Putamen (tissue), 1 donor: ENCODE measurements around the gene TMEM175.
"Not testable (repeated sequence)": the region's sequence is repeated elsewhere in the genome, so short reads cannot be mapped to it uniquely, and the experiment has no call there.

ENCODE experiments used
- DNase-seq: peaks from one replicate; pipeline ENCODE4 v3.0.0-alpha.2; 2016; ENCODE audit warnings: low spot score

The TMEM175 gene

DNA sequence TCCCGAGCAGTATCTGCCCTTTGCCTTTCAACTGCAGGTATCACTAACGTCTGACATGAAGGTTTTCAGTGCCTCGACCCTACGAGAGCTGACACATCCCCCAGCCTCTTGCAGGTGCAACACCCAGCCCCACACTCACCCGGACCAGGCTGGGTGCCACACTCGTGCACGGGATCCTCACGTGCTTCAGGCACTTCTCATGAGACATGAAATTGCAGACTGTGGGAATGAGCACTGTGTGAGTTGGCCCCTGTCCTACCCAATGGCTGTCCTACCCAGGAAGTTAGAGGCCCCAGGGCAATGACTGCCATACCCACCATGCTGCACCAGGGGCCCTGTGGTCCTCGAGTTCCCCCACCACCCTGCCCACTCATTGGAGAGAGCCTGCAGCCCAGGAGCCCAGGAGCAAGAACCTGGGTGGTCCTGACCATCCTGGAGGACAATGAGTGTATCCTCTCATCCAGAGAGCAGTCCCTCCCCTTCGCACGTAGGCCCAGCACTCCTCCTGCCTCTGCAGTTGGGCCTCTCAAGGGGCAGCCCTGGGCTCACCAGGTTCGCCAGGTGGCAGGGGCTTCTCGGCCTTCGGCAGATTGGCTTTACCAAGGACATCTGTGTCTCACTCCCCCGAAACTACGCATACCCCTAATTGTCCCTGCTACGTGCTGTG lies 38.7 kb downstream of the TMEM175 start:
- no peak for DNase-seq

DNA sequence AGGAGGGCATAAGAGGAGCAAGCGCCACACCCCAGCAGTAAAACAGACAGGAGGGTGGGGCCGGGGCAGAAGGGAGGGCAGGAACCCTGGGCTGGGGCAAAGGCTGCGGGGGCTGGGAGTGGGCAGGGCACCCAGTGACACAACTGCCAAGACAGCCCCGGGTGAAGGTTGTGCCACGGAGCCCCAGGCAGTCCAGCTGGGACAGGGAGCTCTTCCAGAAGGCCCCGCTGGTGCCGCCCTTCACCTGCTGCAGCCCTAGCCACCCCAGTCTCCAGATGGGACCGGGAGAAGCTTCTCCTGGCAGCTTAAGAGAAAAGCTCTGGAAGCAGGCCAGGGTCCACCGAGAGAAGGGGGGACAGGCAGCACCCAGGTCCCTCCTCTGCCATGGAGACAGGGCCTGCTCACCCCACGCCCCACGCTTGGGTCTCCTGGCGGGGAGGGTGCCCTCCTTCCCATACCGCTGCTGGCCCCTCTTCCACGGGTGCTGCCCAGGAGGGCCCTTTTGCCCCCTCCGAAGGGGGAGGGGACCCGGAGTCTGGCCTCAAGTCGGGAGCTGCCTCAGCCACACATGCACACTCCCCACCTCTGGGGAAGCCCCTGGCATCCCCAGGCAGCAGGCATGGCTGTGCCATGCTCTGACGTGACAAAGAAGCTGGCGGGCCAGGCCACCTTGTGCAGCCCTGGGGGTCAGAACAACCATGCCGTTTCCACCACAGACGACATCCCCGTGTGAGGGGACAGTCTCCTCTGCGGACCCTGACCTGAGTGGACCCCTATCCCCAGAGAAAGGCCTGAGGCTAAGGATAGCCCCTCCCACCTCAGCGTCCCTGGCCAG lies 39.6 kb downstream of the TMEM175 start:
- DNase-seq, result no peak

DNA sequence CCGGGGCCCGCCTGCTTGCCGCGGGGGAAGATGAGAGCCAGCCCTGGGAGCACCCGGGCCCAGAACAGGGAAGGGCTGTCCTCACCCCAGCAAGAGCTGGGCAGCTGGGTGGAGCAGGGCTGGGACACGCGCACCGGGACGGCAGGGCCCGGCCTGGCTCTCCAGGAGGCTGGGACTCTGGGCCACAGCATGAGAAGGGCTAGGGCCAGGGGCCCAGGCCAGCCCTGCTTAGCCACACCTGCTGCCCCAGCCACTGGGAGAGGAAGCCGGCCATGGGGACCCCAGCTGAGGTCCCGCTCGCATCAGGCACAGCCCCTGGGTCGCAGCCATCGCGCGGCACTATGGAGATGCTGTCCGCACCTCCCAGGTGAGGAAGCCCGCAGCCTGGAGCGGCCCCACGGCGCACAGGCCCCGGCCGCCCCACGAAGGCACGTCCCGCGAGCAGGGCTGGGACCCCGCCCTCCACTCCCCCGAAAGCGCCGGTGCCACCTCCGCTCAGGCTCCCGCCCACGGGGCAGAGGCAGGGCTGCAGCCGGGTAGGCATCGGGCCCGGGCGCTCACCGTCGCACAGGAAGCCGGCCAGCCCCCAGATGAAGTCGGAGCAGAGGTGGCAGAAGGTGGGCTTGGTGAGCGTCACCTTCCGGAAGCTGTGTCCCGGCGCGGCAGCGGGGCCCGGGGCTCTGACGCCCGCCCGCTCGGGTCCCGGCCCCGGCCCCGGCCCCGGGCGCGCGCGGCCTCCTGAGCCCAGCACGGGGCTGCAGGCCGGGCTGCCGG lies 40.6 kb downstream of the TMEM175 start:
- DNase-seq, result no peak

DNA sequence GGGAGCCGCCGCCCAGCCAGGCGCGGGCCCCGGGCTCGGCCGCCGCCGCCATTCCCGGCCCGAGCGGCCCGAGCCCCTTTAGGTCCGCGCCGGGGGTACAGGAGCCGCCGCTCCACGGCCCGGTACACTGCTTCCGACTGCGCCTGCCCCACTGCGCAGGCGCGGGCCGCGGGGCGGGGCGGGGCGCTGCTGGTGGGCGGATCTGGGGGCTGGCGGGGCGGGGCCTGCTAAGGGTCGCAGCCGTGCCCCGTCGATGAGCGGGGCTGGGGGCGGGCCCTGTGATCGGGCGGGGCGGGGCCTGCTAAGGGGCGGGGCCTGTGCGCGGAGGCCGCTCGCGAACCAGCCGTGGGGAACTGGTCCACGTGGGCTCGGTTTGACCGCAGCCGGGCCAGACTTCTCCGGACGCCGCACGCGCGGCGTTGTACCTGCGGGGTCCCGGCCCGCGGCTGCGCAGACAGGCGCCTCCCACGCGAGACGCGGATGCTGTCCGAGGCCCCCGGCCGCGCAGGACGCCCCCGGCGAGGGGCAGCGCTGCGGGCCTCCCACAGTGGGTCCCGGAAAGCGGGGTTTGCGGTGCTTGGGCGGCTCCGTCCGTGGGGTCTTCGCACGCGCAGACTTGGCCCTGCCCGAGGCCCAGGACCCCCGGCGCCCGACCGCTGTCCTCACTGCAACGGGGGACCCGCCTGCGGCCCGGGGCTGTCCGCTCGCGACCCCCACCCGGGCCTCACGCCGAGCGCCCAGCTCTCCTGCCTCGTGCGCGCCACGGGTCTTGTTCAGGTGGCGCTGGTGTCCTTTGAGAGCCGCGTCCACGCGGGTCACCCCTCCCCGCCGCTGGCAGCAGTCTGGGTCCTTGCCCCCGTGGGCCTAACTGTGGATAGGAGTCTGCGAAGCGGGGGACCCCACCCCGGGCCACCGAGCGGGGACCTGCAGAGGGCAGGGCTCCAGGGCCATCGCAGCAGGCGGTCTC lies 41.5 kb downstream of the TMEM175 start, which contains the start of gene DGKQ:
Gene DGKQ, minus strand, starts transcription at position 139 of the 967 bp plus-strand sequence. Its CDS starts 87 bp downstream, at position 52.
- peak; percentile 89 for DNase-seq

DNA sequence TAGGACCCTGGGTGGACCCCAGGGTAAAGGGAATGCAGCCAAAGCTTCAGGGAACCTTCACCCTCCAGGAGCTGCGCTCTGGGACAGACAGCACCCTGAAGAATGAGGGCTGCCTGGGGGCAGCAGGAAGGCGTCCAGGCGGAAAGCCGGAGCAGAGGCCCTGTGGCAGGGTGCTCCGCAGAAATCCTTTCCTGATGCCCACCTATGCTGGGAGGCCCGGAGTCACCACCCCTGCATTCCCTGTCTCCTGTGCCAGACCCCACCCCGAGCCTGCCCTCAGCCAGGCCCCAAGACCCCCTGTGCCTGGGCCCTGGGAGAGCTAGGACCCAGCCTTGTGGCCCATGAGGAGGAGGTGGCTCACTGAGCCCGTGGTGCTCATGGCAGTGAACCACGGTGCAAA lies 42.4 kb downstream of the TMEM175 start:
- no peak for DNase-seq

DNA sequence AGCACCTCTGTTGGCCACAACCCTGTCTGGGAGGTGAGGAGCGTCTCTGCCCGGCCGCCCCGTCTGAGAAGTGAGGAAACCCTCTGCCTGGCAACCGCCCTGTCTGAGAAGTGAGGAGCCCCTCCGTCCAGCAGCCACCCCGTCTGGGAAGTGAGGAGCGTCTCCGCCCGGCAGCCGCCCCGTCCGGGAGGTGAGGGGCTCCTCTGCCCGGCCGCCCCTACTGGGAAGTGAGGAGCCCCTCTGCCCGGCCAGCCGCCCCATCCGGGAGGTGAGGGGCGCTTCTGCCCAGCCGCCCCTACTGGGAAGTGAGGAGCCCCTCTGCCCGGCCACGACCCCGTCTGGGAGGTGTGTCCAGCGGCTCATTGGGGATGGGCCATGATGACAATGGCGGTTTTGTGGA lies 43.8 kb downstream of the TMEM175 start:
- not testable (repeated sequence) for DNase-seq

DNA sequence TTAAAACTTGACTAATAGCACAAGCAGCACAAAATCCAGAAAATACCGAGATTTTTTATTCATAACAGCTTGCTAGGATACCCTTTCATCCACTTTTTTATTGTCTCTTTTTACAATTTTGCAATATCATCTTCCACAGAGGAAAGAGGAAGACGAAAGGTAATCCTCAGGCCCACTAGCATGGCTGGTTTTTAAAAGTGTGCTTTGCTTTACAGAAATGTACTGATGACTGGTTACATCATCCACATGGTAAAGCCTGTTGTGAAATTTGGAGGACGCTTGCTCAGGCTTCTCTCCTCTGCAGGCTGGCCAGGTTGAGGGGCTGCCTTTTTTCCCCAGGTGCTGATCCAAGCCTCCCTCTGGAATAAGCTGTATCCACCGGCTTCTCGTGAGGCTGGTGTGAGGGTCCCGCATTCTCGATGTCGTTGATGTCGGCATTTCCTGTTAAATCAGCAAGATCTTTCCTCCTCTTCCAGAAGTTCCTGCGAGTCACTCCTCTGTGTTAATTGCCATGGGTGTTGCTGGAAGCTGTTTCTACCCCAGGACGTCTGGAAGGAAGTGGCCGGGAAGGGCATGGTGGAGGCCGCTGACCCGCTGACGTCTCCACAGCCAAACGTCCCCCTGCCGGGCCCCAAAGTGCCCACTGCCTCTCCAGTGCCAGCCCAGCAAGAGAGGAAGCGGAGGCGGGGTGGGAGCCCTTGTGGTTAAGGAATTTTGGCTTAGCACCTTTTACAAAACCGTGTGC lies 46.9 kb downstream of the TMEM175 start:
- DNase-seq, result no peak

DNA sequence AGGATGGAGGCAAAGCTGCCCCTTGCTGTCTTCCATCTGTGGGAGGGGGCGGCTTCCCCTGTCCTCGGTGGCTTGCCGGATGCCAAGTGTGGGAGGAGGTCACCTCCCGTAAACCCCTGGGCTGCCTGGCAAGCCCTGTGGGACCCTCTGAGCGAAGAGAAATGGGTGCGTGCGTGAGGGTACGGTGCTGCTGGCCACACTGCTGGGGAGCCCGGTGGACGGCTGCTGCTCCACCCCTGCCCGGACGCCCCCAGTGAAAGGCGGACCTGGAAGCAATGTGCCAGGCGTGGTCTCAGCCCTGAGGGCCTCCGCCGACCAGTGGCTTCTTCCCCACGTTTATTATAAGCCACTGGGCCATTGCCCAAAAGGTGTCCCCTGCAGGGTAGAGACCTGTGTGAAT lies 50.0 kb downstream of the TMEM175 start:
- no peak for DNase-seq

DNA sequence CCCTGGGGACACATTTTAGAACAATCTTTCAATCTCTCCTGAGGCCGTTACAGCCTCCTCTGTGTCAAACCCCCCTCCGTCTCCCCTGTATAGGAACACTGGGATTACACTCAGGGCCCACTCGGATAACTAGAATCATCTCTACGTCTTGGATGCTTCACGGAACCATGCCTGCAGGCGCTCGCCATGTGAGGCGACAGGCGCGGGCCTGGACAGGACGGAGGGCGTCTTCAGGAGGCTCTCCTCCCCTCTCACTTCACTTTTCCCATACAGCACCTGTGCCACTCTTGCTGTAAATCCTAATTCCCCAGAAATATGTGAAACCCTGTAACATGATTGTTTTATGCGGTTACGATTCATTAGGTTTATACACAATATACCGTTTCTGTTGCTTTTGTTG lies 50.6 kb downstream of the TMEM175 start:
- DNase-seq, result no peak

DNA sequence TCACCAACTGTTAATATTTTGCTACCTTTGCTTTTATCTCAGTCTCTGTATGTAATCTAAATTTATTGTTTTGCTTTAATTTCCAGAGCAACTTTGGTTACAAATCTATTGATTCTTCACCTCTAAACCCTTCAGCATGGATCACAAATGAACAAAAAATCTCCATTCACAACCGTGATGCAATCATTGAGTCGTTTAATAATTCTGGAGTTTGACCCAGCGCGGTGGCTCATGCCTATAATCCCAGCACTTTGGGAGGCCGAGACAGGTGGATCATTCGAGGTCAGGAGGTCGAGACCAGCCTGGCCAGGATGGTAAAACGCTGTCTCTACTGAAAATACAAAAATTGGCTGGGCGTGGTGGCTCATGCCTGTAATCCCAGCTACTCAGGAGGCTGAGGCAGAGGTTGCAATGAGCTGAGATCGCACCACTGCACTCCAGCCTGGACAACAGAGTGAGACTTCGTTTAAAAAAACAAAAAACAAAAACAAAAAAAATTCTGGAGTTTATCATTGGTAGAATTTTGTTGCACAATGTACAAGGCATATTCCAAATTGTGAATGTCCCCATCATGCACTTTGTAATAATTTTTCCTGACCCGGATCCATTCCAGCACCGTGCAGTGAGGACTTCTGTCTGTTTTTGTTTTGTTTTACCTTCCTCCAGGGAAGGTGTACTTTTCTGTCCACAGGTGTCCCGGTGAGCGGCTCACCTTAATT lies 52.2 kb downstream of the TMEM175 start:
- DNase-seq, result no peak

DNA sequence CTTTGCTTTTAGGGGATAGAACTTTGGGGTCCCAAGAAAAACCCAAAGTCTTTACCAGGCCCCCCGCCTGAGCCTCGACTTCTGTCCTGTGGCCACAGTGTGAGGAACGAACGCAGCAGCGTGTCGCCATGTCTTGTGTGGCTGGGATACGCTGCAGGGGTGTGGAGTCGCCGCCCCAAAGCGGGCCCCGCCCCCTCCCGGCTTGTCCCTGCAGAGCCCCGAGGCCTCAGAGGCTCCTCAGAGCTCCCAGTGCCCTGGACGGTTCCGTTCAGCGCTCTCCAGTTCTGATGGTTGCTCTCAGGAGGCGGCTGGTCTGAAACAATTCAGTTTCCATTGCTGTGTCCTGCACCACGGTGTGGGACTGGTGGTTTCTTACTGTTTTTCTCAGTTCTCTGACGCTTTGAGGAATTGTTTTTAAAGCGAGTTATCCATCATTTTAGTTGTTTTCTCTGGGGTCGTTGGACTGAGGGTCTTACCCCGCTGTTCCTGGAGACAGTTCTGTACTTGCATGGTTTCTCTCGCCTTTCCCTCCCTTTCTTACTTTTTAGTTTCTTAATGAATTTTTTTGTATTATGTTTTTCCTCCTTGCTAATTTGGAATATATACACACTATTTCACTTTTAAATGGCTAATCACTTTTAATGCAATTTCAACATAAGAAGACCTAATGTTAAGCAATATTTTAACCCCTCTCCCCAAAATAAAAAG lies 53.0 kb downstream of the TMEM175 start:
- no peak for DNase-seq

DNA sequence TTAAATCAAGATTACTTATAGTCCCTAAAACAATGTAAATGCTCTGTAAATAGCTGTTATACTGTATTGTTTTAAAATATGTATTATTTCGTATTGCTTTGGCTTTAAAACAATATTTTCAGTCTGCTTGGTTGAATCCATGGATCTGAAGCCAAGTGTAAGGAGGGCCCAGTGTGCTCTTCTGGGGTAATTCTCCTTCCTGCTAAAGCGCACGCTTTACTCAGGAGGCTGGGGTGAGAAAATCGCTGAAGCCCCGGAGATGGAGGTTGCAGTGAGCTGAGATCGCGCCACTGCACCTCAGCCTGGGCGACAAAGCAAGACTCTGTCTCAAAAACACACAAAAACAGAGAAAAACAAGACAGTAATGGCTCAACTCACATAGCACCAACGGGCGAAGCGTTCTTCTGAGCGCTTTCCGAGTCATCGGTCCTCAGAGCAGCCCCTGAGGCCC lies 54.2 kb downstream of the TMEM175 start:
- DNase-seq, result no peak

DNA sequence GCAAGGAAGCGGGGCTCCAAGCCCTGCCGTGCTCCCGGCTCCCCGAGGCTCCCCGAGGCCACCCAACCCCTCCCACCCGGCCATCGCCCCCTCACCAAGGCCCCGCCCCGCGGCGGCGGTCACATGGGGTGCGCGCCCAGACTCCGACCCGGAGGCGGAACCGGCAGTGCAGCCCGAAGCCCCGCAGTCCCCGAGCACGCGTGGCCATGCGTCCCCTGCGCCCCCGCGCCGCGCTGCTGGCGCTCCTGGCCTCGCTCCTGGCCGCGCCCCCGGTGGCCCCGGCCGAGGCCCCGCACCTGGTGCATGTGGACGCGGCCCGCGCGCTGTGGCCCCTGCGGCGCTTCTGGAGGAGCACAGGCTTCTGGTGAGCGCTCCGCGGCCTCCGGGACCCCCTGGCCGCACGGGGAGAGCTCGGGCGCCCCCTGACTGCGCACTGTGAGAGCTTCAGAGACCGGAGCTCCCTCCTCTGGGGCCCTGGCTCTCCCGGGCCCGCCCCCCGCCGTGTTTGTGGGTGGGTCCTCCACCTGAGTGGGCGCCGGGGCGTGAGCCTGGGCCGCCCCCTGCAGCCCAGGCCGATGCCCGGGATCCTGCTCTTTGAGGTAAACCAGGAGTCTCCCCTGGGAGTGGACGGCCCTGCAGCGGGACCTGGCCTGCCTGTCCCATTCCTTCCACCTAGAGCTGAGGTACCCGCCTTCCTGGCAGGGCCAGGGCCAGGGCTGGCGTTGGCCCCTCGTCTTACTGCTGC lies 54.8 kb downstream of the TMEM175 start, which contains the start of gene IDUA:
Gene IDUA, plus strand, starts transcription at position 166 of the 745 bp plus-strand sequence. Its CDS starts 41 bp downstream, at position 207.
- peak; percentile 82 for DNase-seq

DNA sequence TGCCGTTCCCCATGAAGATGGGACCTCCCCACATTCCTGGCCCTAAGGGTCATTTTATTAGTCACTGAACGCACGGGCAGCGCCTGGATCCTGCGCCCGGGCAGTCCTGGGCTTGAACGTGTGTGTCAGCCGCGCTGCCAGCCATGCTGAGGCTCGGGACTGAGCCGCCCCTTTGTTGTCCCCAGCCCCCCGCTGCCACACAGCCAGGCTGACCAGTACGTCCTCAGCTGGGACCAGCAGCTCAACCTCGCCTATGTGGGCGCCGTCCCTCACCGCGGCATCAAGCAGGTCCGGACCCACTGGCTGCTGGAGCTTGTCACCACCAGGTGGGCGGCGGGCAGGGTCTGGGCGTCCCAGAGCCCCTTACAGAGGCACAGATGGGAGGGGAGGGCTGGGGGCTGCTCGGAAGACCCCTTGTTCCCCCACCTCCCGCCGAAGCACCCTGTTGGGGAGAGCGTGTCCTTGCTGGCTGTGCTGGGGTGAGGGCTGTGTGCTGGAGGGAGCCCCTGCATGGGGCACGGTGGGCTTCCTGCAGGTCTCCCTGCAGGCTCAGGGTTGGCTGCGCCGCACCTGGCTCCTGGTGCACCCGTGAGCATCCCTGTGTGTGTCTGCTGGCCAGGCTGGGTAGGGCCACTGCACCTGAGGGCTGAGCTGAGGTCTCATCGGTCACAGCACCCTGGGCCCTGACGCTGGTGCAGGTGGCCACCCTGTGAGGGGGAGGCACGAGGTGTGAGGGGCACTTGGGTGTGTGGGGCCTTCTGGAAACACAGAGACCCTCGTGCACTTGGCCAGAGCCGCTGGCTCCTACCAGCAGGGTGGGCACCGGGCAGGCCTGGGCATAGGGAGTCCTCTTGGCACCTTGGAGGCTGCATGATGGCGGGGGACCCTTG lies 55.6 kb downstream of the TMEM175 start:
- no peak for DNase-seq

DNA sequence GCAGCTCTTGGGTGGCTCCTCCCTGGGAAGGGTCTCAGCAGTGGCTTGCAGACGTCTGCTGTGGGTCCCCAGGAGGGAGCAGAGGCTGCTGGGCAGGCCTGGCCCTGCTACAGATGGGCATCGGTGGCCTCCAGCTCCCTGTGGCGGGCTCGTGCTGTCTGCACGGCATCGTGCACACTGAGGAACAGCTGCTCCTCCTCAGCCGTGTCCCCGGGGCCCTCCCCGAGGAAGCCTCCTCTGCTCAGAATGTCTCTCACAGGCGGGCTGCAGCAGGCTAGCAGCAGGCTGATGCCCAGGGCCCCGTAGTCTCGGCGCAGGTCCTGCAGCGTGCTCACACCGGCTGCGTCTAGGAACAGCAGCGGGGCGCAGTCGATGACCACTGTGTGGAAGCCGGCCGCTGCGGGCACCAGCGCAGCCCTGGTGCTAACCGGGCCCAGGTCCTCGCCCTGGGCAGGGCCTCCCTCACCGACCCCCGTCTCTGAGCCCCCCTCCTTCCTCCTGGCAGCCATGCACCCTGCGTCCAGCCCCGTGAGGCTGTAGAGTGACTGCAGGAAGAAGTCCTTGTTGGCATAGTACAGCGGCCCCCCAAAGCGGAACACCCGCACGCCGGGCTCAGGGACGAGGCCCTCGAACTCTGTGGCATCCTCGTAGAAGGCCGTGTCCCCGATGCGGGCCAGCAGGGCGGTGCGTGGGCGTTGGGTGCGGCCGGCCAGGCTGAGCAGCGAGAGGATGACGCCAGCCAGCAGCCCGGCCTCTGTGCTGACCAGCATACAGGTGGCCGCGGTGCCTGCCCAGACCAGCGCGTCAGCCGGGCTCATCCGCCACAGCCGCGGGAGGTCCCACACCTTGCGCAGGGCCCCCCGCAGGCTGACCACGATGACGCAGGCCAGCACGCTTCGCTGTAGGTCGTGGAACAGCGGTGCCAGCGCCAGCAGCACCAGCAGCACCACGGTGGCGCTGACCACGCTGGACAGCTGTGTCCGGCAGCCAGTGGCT lies 56.8 kb downstream of the TMEM175 start:
- no peak for DNase-seq
